ENCODE data around the gene TIAM2.

Gene TIAM2

GRCh38 chr6:155157101-155157500 is 162.0 kb downstream of the TIAM2 start:
- no peak for DNase-seq (ENCODE audit: extremely low spot score)
- ChIA-PET POLR2A (no interaction called here), CTCF (no interaction called here)
- no peak for TF ChIP-seq ZNF384 (IDR thresholded peaks at IDR 0.05)
- no peak for TF ChIP-seq SUZ12 (IDR thresholded peaks at IDR 0.05)
- TF ChIP-seq CTBP1 (IDR thresholded peaks at IDR 0.05; ENCODE audit: borderline replicate concordance) = no peak
- TF ChIP-seq, protein P1, sequence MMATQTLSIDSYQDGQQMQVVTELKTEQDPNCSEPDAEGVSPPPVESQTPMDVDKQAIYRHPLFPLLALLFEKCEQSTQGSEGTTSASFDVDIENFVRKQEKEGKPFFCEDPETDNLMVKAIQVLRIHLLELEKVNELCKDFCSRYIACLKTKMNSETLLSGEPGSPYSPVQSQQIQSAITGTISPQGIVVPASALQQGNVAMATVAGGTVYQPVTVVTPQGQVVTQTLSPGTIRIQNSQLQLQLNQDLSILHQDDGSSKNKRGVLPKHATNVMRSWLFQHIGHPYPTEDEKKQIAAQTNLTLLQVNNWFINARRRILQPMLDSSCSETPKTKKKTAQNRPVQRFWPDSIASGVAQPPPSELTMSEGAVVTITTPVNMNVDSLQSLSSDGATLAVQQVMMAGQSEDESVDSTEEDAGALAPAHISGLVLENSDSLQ (IDR thresholded peaks at IDR 0.05) = no peak
- no peak for TF ChIP-seq LEF1 (IDR thresholded peaks at IDR 0.05; ENCODE audit: borderline replicate concordance)
- TF ChIP-seq L3MBTL2 (conservative IDR thresholded peaks at IDR 0.05) = no peak
- TF ChIP-seq TARDBP (IDR thresholded peaks at IDR 0.05) = no peak
- TF ChIP-seq FOXK2 (IDR thresholded peaks at IDR 0.05) = no peak
- no peak for TF ChIP-seq HDGF (IDR thresholded peaks at IDR 0.05; ENCODE audit: borderline replicate concordance)
- TF ChIP-seq FOXA1 (IDR thresholded peaks at IDR 0.05) = no peak
- TF ChIP-seq SP1 (IDR thresholded peaks at IDR 0.05) = no peak
- TF ChIP-seq NFRKB (IDR thresholded peaks at IDR 0.05) = no peak
- TF ChIP-seq ELF4 (IDR thresholded peaks at IDR 0.05) = no peak
- no peak for TF ChIP-seq FOXM1 (IDR thresholded peaks at IDR 0.05; ENCODE audit: borderline replicate concordance)

- CTCF ChIA-PET = interaction anchor here (0.7 to 1.0 kb wide), 2 partner anchors 118 to 184 kb away, joined by 3 to 4 read pairs; no protein-coding TSS in a partner anchor
- DNase-seq (ENCODE audit: extremely low spot score) = no peak
- POLR2A ChIA-PET = no interaction called here
- TF ChIP-seq BHLHE40 (IDR thresholded peaks at IDR 0.05; ENCODE audit: borderline replicate concordance) (no peak), FOXK2 (IDR thresholded peaks at IDR 0.05) (no peak), SUZ12 (IDR thresholded peaks at IDR 0.05) (no peak), FOXM1 (IDR thresholded peaks at IDR 0.05; ENCODE audit: borderline replicate concordance) (no peak), SP1 (IDR thresholded peaks at IDR 0.05) (no peak), LEF1 (IDR thresholded peaks at IDR 0.05; ENCODE audit: borderline replicate concordance) (no peak), TARDBP (IDR thresholded peaks at IDR 0.05) (no peak), HDGF (IDR thresholded peaks at IDR 0.05; ENCODE audit: borderline replicate concordance) (no peak), FOXA1 (IDR thresholded peaks at IDR 0.05) (no peak)
These were observed 163.1 kb downstream of the TIAM2 start for GRCh38 chr6:155158030-155158843.

- POLR2A ChIA-PET = interaction anchor here (0.6 kb wide), 1 partner anchor 111 kb away, joined by 4 read pairs; no protein-coding TSS in a partner anchor
- CTCF ChIA-PET = interaction anchor here (1.0 kb wide), 1 partner anchor 9 kb away, joined by 3 read pairs; no protein-coding TSS in a partner anchor
- TF ChIP-seq TARDBP (IDR thresholded peaks at IDR 0.05) = no peak
- no peak for TF ChIP-seq SP1 (IDR thresholded peaks at IDR 0.05)
- no peak for TF ChIP-seq HDGF (IDR thresholded peaks at IDR 0.05; ENCODE audit: borderline replicate concordance)
- TF ChIP-seq SUZ12 (IDR thresholded peaks at IDR 0.05) = no peak
- no peak for TF ChIP-seq FOXM1 (IDR thresholded peaks at IDR 0.05; ENCODE audit: borderline replicate concordance)
- TF ChIP-seq L3MBTL2 (conservative IDR thresholded peaks at IDR 0.05) = no peak
- TF ChIP-seq BHLHE40 (IDR thresholded peaks at IDR 0.05; ENCODE audit: borderline replicate concordance) = no peak
- TF ChIP-seq FOXK2 (IDR thresholded peaks at IDR 0.05) = no peak
- no peak for TF ChIP-seq NFRKB (IDR thresholded peaks at IDR 0.05)
- no peak for TF ChIP-seq ELF4 (IDR thresholded peaks at IDR 0.05)
- TF ChIP-seq LEF1 (IDR thresholded peaks at IDR 0.05; ENCODE audit: borderline replicate concordance) = no peak
- no peak for TF ChIP-seq FOXA1 (IDR thresholded peaks at IDR 0.05)
- no peak for TF ChIP-seq ZNF384 (IDR thresholded peaks at IDR 0.05)
- TF ChIP-seq ARNT (IDR thresholded peaks at IDR 0.05) = no peak
- TF ChIP-seq CTBP1 (IDR thresholded peaks at IDR 0.05; ENCODE audit: borderline replicate concordance) = no peak
- TF ChIP-seq, protein P1 (IDR thresholded peaks at IDR 0.05) = no peak
These were observed 167.6 kb downstream of the TIAM2 start for GRCh38 chr6:155162682-155163081.

DNA sequence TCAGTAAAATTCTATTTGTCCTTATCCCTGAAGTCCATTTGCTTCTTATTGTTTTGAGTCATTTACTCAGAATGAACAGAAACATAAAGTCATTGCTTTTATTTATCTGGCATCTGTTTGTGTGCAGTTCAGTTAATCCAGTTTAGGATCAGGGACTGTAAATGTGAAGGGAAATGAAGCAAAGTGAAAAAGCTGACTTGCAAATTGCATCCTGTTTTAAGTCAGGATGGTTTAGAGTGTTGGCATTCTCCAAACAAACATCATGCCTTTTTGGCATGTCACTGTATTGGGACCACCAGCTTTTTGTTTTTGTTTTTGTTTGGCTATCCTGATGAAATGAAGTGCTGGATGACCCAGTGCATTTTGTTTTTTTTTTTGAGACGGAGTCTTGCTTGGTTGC is 168.5 kb downstream of the TIAM2 start:
- POLR2A ChIA-PET = no interaction called here
- DNase-seq (ENCODE audit: extremely low spot score) = no peak
- CTCF ChIA-PET = no interaction called here
- TF ChIP-seq, protein P1 (IDR thresholded peaks at IDR 0.05) = no peak
- TF ChIP-seq ELF4 (IDR thresholded peaks at IDR 0.05) = no peak
- no peak for TF ChIP-seq NFRKB (IDR thresholded peaks at IDR 0.05)
- TF ChIP-seq FOXK2 (IDR thresholded peaks at IDR 0.05) = no peak
- TF ChIP-seq LEF1 (IDR thresholded peaks at IDR 0.05; ENCODE audit: borderline replicate concordance) = no peak
- TF ChIP-seq BHLHE40 (IDR thresholded peaks at IDR 0.05; ENCODE audit: borderline replicate concordance) = no peak
- no peak for TF ChIP-seq HDGF (IDR thresholded peaks at IDR 0.05; ENCODE audit: borderline replicate concordance)
- TF ChIP-seq CTBP1 (IDR thresholded peaks at IDR 0.05; ENCODE audit: borderline replicate concordance) = no peak
- no peak for TF ChIP-seq ARNT (IDR thresholded peaks at IDR 0.05)
- TF ChIP-seq FOXM1 (IDR thresholded peaks at IDR 0.05; ENCODE audit: borderline replicate concordance) = no peak
- TF ChIP-seq SUZ12 (IDR thresholded peaks at IDR 0.05) = no peak
- TF ChIP-seq TARDBP (IDR thresholded peaks at IDR 0.05) = no peak

More at GRCh38 chr6:155162682-155163081, 167.6 kb downstream of the TIAM2 start:
- no peak for DNase-seq (ENCODE audit: extremely low spot score)

- CTCF ChIA-PET = no interaction called here
- TF ChIP-seq FOXA1 (IDR thresholded peaks at IDR 0.05) = no peak
- TF ChIP-seq BHLHE40 (IDR thresholded peaks at IDR 0.05; ENCODE audit: borderline replicate concordance) = no peak
- no peak for TF ChIP-seq SP1 (IDR thresholded peaks at IDR 0.05)
- no peak for TF ChIP-seq CTBP1 (IDR thresholded peaks at IDR 0.05; ENCODE audit: borderline replicate concordance)
- TF ChIP-seq L3MBTL2 (conservative IDR thresholded peaks at IDR 0.05) = no peak
- TF ChIP-seq SUZ12 (IDR thresholded peaks at IDR 0.05) = no peak
These were observed 170.1 kb downstream of the TIAM2 start for GRCh38 chr6:155165029-155165710.

More at GRCh38 chr6:155165029-155165710, 170.1 kb downstream of the TIAM2 start:
- POLR2A ChIA-PET = no interaction called here
- no peak for DNase-seq (ENCODE audit: extremely low spot score)

All from HEK293T (cell line).